Right ventricle myocardium superior (tissue), 1 donor: Measurements from ENCODE around the gene THSD4. TPM values are rescaled to one million over a fixed set of nuclear protein-coding genes. Genes with fewer than 3 reads are reported as not detected.

Experiments used
- ATAC-seq: fragments of 200-7000 bp; cut with Tn5 transposase; one replicate; pipeline ENCODE4 v1.9.1; 2020; ENCODE audit warnings: mild to moderate bottlenecking; ENCODE audit not compliant: poor library complexity
- DNase-seq: peaks from one replicate; pipeline ENCODE4 v3.0.0-alpha.2; 2020
- intact Hi-C: fragments of 100-400 bp; cut with DNase I; formaldehyde crosslinking; loops from one replicate; pipeline ENCODE4 v1.11.2; 2022
- total RNA-seq: library from RNA; stranded (reverse); fragmentation: NEBNext Ultra II Directional; extraction: Animal tissue kit (Norgen Biotek cat#: 25700); gene quantifications from one replicate; pipeline ENCODE4 v1.2.1, GENCODE V29; 2021
- donor health status: DM: no; HTN: yes; CAD: no; lungs with severe emphysema.

THSD4 gene
- total RNA-seq, 1 donor from 2014 or later, result 75.6 TPM

GRCh38 chr15:71813723-71814470 is 698.6 kb downstream of the THSD4 start:
- intact Hi-C loops, result no loop called here
- DNase-seq, result no peak
- no peak for ATAC-seq

DNA sequence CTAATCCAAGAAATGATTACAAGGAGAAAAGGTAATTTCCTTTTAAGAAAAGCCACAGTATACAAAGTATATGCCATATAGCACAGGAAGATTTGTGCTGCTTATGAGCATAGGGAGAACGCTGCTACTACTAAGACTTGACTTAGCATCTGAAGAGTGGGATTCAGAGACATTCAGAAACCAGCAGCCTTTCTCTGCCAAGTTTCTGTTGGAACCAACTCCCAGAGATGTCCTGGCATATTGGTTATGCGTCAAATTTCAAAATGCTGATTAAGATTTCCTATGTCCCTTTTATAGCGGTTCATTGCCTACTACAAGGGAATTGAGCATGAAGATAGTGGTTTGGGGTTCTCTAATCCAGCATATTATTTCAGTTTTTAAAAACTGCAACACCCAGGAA is 700.0 kb downstream of the THSD4 start:
- ATAC-seq, result no peak
- intact Hi-C loops, result no loop called here
- no peak for DNase-seq

DNA sequence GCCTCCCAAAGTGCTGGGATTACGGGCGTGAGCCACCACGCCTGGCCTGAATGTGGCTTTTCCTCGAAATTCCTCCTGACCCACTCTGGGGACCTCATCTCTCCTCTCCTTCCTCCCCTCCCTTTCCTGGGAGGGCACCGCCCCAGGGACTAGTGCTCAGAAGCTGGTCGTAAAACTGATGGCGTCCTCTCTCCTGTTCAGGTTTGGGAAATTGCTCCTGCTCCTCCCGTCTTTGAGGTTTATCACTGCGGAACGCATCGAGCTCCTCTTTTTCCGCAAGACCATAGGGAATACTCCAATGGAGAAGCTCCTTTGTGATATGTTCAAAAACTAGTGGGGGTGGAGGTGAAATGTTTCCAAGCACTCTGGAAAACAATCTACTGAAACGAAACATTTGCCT is 702.1 kb downstream of the THSD4 start:
- no peak for ATAC-seq
- no peak for DNase-seq
- intact Hi-C loops, result no loop called here

DNA sequence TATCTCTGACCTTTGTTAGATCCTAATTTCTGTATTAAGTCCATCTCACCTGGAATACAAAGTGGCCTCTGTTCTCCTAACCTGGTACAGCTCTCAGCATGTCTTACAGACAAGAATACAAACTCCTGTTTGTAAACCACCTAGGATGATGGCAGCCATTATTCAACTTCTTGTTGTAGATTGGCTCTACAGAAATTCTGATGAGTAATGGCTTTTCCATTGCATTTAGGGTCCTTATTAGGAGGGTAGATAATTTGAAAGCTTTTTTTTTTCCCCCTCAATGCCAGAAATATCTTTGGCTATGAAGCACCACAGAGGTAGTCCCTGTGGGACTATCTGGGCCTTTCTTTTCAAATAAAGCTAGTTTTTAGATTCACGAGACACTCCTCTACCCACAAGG is 704.9 kb downstream of the THSD4 start:
- ATAC-seq (no peak), DNase-seq (no peak)
- intact Hi-C loops, result no loop called here

- DNase-seq (no peak), ATAC-seq (no peak)
- intact Hi-C loops, result no loop called here
Observed at GRCh38 chr15:71821547-71822129, 706.4 kb downstream of the THSD4 start.

DNA sequence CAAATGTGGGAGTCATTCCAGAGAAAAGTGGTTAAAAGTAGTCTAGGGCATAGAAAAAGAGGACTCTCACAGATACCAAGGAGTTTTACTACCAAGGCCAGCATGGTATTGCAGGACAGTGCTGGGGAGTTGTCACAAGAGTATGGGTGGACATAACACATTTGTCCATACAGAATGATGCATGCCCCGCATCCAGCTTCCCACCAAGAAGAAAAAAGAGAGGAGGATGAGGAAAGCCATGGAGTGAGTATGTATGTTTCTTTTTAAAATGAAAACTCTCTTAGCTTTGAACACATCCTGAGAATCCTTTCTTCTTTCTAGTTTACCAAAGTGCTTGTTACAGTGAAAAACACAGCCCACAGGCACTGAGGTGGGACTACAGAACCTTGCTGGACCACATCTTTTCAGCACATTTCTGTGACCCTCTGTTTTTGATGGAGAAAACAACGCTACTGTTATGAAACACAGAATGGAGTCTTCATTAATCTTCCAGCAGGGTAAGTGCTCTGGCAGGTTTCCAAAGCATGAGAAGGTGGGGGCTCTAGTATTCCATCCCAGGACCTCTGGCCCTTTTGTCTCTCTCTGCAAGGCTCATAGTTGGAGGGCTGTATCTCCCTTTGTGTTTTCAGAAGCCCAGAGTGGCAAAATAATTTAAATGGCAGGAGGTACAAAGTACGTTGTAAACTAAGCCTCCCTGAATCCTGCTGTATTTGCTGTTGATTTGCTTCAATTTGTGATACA is 707.8 kb downstream of the THSD4 start:
- intact Hi-C loops, result no loop called here
- DNase-seq, result no peak
- ATAC-seq, result no peak

DNA sequence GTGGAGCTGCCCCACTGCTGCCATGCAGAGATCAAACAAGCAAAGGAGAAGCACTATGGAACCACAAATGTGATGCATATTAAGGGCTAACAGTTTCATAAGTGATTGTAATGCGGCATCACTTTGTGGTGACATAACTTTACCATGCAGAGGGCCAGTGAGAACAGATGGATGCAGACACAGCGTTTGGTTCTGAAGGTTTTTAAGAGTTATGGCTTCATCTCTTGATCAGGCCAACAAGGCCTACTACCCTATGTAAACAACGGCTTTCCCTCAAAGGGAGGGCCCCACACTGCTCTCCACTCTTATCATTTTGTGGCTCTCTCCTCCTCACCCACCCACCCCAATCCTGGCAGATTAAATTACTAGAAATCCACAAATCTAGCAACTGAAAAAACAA is 708.5 kb downstream of the THSD4 start:
- intact Hi-C loops, result no loop called here
- ATAC-seq (no peak), DNase-seq (no peak)

DNA sequence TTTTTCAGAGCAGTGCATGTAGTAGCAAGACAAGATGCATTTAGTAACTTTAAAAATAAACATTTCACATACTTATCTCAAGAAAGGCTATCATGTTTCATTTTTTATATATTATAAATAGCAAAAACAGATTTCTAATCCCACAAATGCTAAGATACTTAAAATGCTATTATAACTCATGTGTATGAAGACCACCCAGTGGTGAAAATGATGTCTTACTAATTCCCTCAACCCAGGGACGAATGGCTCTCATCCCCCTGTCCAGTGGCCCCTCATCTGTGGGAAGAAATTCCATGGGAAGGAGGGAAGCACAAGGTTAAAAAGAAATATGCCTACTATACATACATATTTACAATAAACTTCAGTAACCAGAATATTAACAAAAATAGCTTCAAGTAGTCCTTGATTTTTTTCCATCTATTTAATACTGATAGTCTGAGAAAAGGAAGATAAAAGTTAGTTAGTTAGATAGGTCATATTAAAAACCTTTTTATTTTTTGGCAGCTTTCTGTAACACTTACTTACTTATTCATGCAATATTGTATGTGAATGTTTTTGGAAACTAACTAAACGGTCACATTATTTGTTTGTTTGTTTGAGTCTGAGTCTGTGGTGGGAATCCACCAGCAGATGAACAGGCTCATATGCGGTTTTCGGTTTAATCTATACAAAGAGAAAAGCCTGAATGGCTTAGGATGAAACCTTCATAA is 709.9 kb downstream of the THSD4 start:
- DNase-seq (no peak), ATAC-seq (no peak)
- intact Hi-C loops, result no loop called here

GRCh38 chr15:71826196-71826595 is 710.9 kb downstream of the THSD4 start:
- intact Hi-C loops, result no loop called here
- no peak for ATAC-seq

DNA sequence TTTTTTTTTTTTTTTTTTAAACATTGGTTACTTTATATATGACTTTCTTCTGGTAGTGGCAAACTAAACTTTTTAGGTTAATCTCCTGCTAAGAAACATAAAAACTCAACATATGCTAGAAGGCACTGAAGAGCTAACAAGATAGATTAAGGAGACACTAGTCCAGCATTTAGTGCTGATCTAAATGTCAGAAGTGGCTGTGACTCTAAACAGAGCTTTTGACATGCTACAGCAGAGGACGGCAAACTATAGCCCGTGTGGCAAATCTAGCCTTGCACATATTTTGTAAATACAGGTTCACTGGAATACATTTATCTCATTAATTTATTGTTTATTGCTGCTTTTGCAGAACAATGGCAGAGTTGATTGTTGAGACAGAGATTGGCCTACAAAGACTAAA is 715.7 kb downstream of the THSD4 start:
- intact Hi-C loops, result no loop called here
- no peak for DNase-seq
- peak; percentile 49 for ATAC-seq

More at GRCh38 chr15:71826196-71826595, 710.9 kb downstream of the THSD4 start:
- no peak for DNase-seq

Other genes starting within 250 kb of the THSD4 start
- 3.9 TPM for gene THAP10, start 223.0 kb upstream of the THSD4 start, total RNA-seq
- gene LRRC49, start 222.6 kb upstream of the THSD4 start, total RNA-seq, result 45.7 TPM